Neural progenitor cell (in vitro differentiated cells): ENCODE data around the gene CXCR4.

ENCODE experiments used
- CTCF ChIP-seq: fragments of 200-600 bp; sonication (generic); IDR thresholded peaks from 2 replicates; pipeline ENCODE4 v1.5.1; 2017; ENCODE audit warnings: antibody characterized with exemption, mild to moderate bottlenecking
- EZH2 ChIP-seq: fragments of 200-600 bp; sonication (generic); IDR thresholded peaks from 2 replicates; pipeline ENCODE4 v1.6.1; 2017; ENCODE audit warnings: antibody characterized with exemption, mild to moderate bottlenecking, moderate library complexity
- EZH2phosphoT487 ChIP-seq: fragments of 200-600 bp; sonication (generic); IDR thresholded peaks from 2 replicates; pipeline ENCODE4 v1.6.1; 2017; ENCODE audit warnings: antibody characterized with exemption

GRCh38 chr2:136072621-136073020 is 45.3 kb downstream of the CXCR4 start:
- TF ChIP-seq CTCF (no peak), EZH2 (no peak), EZH2phosphoT487 (no peak)
